Kidney (tissue), 14 donors: ENCODE data around the gene KRT78. TPM values are rescaled to one million over a fixed set of nuclear protein-coding genes. Genes with fewer than 3 reads are reported as not detected.

Experiments
- DNase-seq, 5 donors: peaks; one replicate each; pipeline ENCODE4 v3.0.0-alpha.2; 2013 to 2020
- FAIRE-seq: peaks from 2 replicates; lab custom pipeline; 2012; peaks lifted over from hg19 to GRCh38; lab: Jason Lieb, UNC
- H3K27ac ChIP-seq, 2 donors: one replicate each; pipeline ENCODE4 v1.7.0; 2013; ENCODE audit warnings: low read depth in 2 of 2, low read length in 2 of 2, inconsistent platforms in 1 of 2
- H3K27me3 ChIP-seq: one replicate; pipeline ENCODE4 v1.7.1; 2013; ENCODE audit warnings: low read length, inconsistent platforms; ENCODE audit not compliant: control insufficient read depth, insufficient read depth
- H3K36me3 ChIP-seq, 3 donors: one replicate each; pipeline versions ENCODE4 v1.7.0 to v1.7.1; 2013; ENCODE audit warnings: low read length in 3 of 3, control low read depth in 1 of 3, inconsistent platforms in 1 of 3; ENCODE audit not compliant: insufficient read depth in 3 of 3, control insufficient read depth in 2 of 3
- H3K4me1 ChIP-seq, 3 donors: one replicate each; pipeline versions ENCODE4 v1.7.0 to v1.7.1; 2013; ENCODE audit warnings: low read length in 3 of 3, inconsistent platforms in 1 of 3, low read depth in 1 of 3; ENCODE audit not compliant: control insufficient read depth in 2 of 3, insufficient read depth in 2 of 3
- H3K4me3 ChIP-seq, 3 donors: one replicate each; pipeline versions ENCODE4 v1.7.0 to v1.8.1; 2013; ENCODE audit warnings: low read length in 3 of 3, control low read depth in 1 of 3, inconsistent platforms in 1 of 3
- H3K9ac ChIP-seq, 3 donors: one replicate each; pipeline versions ENCODE4 v1.7.0 to v1.7.1; 2013; ENCODE audit warnings: low read length in 3 of 3, control low read depth in 1 of 3, inconsistent platforms in 1 of 3
- H3K9me3 ChIP-seq, 3 donors: one replicate each; pipeline versions ENCODE4 v1.7.0 to v1.7.1; 2013; ENCODE audit warnings: low read length in 3 of 3, control low read depth in 1 of 3, inconsistent platforms in 1 of 3; ENCODE audit not compliant: control insufficient read depth in 2 of 3, insufficient read depth in 1 of 3
- CTCF ChIP-seq: IDR thresholded peaks from 3 replicates; pipeline ENCODE4 v1.5.1; 2012; ENCODE audit warnings: mild to moderate bottlenecking, moderate library complexity, borderline replicate concordance; ENCODE audit not compliant: insufficient read depth; ENCODE audit errors: extremely low read depth
- intact Hi-C: fragments of 100-400 bp; cut with DNase I; formaldehyde crosslinking; loops from one replicate; pipeline ENCODE4 v1.11.1; 2022
- polyA plus RNA-seq: library from polyadenylated mRNA; stranded (reverse); fragments of 350-450 nt; fragmentation: Illumina TruSeq; extraction: RNeasy Lipid Tissue Mini Kit (QIAGEN cat#74804); gene quantifications from one replicate; pipeline ENCODE4 v1.2.3, GENCODE V29; 2014; ENCODE audit warnings: low read depth, low replicate concordance; ENCODE audit not compliant: insufficient read depth
- total RNA-seq: library from RNA; stranded (reverse); fragmentation: NEBNext Ultra II Directional; extraction: Animal tissue kit (Norgen Biotek cat#: 25700); gene quantifications from one replicate; pipeline ENCODE4 v1.2.1, GENCODE V29; 2021
- donor health status: control.
- donor health status: control.
- donor health status: control.
- donor health status: control.
- donor health status: control.
- donor health status: DM: yes; HTN: yes; CAD: no.
- donor health status: Normal renal cell carcinoma (clear cell type).

KRT78 gene
- total and polyA plus RNA-seq, 2 donors from 2014 or later = not detected

GRCh38 chr12:52808573-52809160 is 40.1 kb downstream of the KRT78 start:
- Histone ChIP-seq H3K9ac (no peak overlapping the region), H3K9me3 (no peaks in the 10 kb centered on the region), H3K36me3 (no peaks in the 10 kb centered on the region), H3K27ac (no peak overlapping the region), H3K27me3 (no peaks in the 10 kb centered on the region), H3K4me1 (no peaks in the 10 kb centered on the region), H3K4me3 (no peak overlapping the region)
- TF ChIP-seq CTCF = no peak
- no peak for FAIRE-seq
- intact Hi-C loops = no loop called here
- no peak for DNase-seq

GRCh38 chr12:52807544-52808470 is 41.0 kb downstream of the KRT78 start:
- Histone ChIP-seq H3K4me3 (no peak overlapping the region), H3K36me3 (no peaks in the 10 kb centered on the region), H3K9ac (no peak overlapping the region), H3K4me1 (no peaks in the 10 kb centered on the region), H3K27ac (no peak overlapping the region), H3K9me3 (no peaks in the 10 kb centered on the region), H3K27me3 (no peaks in the 10 kb centered on the region)
- DNase-seq = no peak
- no peak for TF ChIP-seq CTCF
- intact Hi-C loops = no loop called here
- FAIRE-seq = no peak

- Histone ChIP-seq H3K36me3 (no peaks in the 10 kb centered on the region), H3K4me1 (no peaks in the 10 kb centered on the region), H3K27ac (no peak overlapping the region), H3K9me3 (no peaks in the 10 kb centered on the region), H3K9ac (no peak overlapping the region), H3K27me3 (no peaks in the 10 kb centered on the region), H3K4me3 (no peak overlapping the region)
- intact Hi-C loops = no loop called here
- TF ChIP-seq CTCF = no peak
- FAIRE-seq (no peak), DNase-seq (no peak)
These were observed 41.8 kb downstream of the KRT78 start for GRCh38 chr12:52806821-52807543.
